ENCODE results near the gene ZNF485.
"Not testable (repeated sequence)": the region's sequence is repeated elsewhere in the genome, so short reads cannot be mapped to it uniquely, and the experiment has no call there.

Gene ZNF485

GRCh38 chr10:43606323-43607198, at the start of gene ZNF485:
ZNF485 (plus strand) TSS chr10:43606438; CDS start chr10:43607051, 613 bp downstream.
- DNase-seq = peak; percentile 89

- no peak for DNase-seq
These were observed 49.0 kb upstream of the ZNF485 start for GRCh38 chr10:43557214-43557613.

GRCh38 chr10:43569681-43570080, 36.6 kb upstream of the ZNF485 start:
- DNase-seq = no peak

DNA sequence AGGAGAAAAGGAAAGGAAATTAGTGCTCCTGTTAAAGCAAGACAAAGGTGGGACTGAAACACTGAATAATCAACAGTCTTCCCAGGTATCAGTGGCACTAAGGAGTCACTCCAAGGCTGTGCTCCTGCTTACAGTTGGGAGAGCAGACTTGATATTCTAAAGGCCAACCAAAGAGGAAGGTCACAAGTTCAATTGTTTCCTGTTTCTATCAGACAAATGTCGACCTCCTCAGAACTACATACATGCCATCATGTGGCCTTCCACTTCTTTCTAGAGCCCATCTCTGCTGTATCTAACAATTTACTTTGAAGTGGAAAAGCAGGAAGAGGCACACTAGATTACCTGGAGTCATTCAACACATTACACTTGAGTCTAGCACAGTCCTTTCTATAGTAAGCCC, 35.3 kb upstream of the ZNF485 start:
- DNase-seq = no peak

DNA sequence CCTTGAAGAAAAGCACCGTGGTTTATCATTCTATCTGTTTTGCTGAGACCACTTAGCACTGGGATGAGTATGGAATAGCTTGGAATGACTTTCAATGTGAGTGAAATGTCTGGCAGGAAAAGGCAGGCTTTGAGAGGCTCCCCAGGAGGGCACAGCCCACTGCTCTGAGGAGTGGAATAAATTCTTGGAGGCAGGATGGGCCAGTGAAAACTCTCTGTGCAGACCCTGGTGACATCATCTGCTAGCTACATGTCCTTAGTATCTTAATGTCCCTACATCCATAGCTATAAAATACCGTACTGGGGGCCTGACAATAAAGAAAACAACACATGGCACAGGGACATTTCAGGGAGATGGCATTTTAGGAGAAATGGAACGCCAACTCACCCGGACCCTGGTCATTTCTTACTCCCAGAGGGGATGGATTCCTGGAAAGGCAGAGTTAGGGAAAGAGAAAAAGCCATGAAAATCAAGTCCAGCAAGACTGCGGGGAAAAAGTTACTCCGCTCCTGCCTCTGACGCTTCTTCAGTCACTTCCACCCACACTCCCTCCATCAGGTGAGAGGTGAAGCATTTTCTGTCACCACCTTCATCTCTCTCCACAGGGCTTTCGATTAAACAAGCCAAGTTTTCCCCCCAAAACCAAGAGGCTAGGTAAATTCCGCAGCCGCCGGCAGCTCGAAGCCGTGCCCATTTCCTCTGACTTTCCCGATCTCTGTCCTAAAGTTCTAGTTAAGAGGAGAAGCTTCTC, 32.8 kb upstream of the ZNF485 start:
- no peak for DNase-seq

- DNase-seq = peak; percentile 94
These were observed 32.0 kb upstream of the ZNF485 start, which contains the start of gene ZNF239 for GRCh38 chr10:43574001-43574892. ZNF239 (minus strand) TSS chr10:43574616; CDS start chr10:43558079, 16,537 bp downstream.

- no peak for DNase-seq
These were observed 31.3 kb upstream of the ZNF485 start for GRCh38 chr10:43574906-43575305.

DNA sequence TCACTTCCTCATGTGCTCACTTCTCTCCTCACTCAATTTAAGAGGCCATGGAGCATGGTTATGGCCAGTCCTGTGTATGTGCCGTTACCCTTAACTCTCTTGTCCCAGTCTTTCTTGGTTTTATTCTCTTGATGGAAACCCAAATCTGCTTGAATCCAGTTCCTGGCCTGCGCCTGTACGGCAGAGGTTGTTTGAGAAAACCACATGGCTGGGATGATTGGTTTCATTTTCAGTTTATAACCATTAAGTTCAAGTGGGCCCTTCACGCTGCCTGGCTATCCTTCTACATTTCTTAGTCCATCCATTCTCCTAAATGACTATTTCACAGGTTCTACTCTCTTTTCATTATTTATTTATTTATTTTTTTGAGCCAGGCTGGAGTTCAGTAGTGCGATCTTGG, 30.2 kb upstream of the ZNF485 start:
- DNase-seq = no peak

- DNase-seq = no peak
These were observed 29.7 kb upstream of the ZNF485 start for GRCh38 chr10:43576580-43576979.

GRCh38 chr10:43584051-43584450, 22.2 kb upstream of the ZNF485 start:
- no peak for DNase-seq

DNA sequence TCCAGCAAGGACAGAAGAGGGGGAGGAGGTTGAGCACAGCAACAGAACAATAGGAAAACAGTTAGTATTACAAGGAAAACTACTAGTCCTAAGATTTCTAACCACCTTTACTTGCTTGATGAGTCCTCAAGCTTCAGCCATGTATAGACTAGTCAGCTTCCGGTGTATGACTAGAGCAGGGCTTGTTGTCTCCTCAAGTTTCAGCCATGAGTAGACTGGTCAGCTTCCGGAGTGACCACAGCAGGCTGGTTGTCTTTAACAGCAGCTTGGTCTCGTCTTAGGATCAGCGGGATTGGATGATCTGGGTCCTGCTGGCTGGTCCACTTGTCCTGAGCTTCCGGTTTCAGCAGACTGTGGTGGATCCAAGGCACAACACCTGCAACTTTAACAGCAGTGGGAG, 21.2 kb upstream of the ZNF485 start:
- no peak for DNase-seq

DNA sequence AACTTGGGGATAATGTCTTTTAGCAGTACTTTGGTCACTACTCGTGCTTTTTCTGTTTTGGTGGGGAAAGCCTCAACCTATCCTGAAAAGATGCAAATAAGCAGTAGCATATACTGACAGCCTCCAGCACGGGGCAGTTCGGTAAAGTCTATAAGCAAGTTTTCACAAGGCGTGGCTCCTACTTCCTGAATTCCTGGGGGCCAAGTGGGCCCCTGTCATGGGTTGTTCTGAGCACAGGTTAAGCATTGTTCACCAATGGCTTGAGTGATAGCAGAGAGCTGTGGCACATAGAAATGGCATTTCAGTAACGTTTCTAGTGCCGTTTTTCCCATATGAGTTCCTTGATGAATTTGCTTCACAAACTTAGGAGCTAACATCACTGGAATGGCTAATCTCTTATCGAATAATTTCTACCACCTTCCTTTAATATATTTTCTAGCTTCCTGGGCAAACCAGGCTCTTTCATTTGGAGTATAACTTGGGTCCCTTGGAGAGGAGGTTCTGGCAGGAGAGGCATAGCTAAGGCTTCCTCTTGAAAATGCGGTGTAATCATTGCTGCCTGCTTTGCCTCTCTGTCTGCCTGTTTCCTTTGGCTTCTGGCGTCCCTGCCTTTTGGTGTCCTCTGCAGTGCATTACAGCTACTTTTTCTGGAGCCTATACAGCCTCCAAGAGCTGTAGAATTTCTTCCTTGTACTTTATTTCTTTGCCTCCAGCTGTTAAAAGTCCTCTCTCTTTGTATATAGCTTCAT, 20.1 kb upstream of the ZNF485 start:
- DNase-seq = no peak

- not testable (repeated sequence) for DNase-seq
These were observed 19.5 kb upstream of the ZNF485 start for GRCh38 chr10:43586730-43587115.

DNA sequence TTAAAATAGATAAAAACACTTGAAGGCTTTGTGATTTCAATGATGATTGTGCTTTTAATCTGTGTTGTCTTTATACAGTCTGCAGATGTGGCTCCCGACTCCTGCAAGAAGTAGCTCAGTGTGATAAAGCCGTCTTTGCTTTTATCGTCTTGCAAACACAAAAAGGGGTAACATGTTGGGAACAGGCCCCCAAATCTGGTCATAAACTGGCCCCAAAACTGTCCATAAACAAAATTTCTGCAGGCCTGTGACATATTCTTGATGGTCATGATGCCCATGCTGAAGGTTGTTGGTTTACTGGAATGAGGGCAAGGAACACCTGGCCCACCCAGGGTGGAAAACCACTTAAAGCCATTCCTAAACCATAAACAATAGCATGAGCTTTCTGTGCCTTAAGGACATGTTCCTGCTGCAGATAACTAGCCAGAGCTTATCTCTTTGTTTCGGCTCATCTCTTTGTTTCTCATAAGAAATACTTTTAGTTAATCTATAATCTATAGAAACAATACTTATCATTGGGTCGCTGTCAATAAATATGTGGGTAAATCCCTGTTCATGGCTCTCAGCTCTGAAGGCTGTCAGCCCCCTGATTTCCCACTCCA, 14.8 kb upstream of the ZNF485 start:
- no peak for DNase-seq

DNA sequence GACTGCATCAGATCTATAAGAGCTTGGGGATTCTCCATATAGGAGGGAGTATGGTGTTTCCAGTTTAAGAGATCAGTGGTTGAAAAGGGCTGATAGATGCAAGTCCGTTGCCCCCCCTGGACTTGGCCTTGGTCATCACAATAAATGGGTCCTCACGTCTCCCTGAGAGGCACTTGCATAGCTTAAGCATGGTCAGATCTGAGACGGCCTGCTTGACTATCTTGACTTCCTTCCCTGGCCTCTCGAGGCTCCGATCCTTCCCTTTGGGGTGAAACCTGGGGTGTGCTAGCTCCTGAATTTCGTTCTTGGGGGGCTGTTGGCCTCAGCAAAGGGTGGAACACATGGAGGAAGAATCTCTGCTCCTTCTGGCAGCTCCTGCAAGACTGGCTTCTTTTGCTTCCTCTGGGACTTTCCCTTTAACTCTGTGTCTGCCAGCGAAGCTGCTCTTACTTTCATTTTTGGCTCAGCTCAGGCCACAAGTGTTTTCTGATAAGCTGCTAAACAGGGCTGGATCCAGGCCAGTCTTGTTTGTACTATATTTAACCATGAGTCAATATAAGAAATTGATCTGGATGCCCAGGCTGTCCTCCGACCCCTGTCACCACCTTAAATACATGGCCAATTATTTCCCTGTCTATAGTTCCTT, 11.2 kb upstream of the ZNF485 start:
- DNase-seq = peak; percentile 63

DNA sequence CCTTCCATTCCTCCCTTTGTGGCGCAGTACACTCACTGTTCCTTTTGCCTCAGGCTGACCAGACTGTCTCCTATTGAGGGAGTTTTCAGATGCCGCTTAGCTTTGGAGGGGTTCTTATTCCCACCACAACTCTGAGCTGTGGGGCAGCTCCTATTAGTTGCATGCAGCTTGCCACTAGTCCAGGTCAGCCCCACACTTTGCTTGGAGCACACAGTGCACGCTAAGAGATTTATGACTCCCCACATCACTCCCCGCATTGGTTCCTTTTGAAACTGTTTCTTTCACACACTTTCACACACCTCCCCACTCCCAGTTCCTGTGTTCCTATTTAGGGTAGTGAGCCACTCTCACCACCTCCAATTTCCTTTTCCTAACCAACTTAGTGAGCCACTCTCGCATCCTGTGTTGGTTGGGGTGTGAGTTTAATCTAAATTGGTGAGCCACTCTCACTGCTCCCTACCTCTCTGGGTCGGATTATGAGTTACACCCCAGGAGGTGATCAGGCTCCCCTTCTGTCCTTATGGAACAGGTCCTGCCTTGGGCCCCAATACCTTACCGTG, 10.4 kb upstream of the ZNF485 start:
- DNase-seq = peak; percentile 64

GRCh38 chr10:43596546-43596945, 9.7 kb upstream of the ZNF485 start:
- DNase-seq = no peak

DNA sequence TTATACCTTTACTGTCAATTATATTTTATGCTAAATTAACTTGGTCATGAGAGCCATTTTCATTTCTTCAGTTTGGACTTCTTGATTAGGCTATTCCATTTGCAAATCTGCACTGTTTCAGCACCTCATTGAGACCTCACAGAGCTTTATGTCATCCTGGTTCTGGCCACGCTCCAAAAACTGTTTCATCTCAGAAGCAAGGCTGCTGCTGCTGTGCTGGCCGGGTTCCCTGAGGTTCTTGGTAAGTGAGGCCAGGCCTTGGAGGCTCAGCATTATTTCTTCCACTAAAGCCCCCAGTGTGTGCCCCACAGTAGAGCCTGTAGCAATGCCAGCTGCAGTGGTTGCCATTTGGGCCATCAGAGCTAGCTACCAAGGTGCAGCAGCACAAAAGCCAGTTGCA, 7.8 kb upstream of the ZNF485 start:
- no peak for DNase-seq

- DNase-seq = no peak
These were observed 6.9 kb upstream of the ZNF485 start for GRCh38 chr10:43599333-43599732.

GRCh38 chr10:43601576-43601975, 4.7 kb upstream of the ZNF485 start:
- DNase-seq = not testable (repeated sequence)

- no peak for DNase-seq
These were observed 352 bp upstream of the ZNF485 start for GRCh38 chr10:43605850-43606322.
